ENCODE results near the gene TMEM101.
A peak's percentile ranks its signal among the peaks of the same experiment; 100 is the strongest.
"Not testable (repeated sequence)": the region's sequence is repeated elsewhere in the genome, so short reads cannot be mapped to it uniquely, and the experiment has no call there.

The TMEM101 gene
- 24.2 to 30.2 reads per million in 2 experiments for total RNA-seq

GRCh38 chr17:44014437-44015172, at the start of gene TMEM101:
Gene TMEM101, minus strand, starts transcription at chr17:44014963. Its CDS starts 11 bp downstream, at chr17:44014952.
- DNase-seq (ENCODE audit: low read depth) = peak; percentile 85

- DNase-seq (ENCODE audit: low read depth) = no peak
These were observed 49.2 kb upstream of the TMEM101 start for GRCh38 chr17:44063704-44064639.

- DNase-seq (ENCODE audit: low read depth) = no peak
These were observed 48.1 kb upstream of the TMEM101 start for GRCh38 chr17:44062871-44063270.

- no peak for DNase-seq (ENCODE audit: low read depth)
These were observed 46.7 kb upstream of the TMEM101 start for GRCh38 chr17:44061446-44061845.

- DNase-seq (ENCODE audit: low read depth) = no peak
These were observed 44.5 kb upstream of the TMEM101 start for GRCh38 chr17:44059101-44059892.

GRCh38 chr17:44053125-44053872, 38.5 kb upstream of the TMEM101 start:
- no peak for DNase-seq (ENCODE audit: low read depth)

GRCh38 chr17:44049294-44050060, 34.7 kb upstream of the TMEM101 start:
- no peak for DNase-seq (ENCODE audit: low read depth)

- DNase-seq (ENCODE audit: low read depth) = not testable (repeated sequence)
These were observed 32.1 kb upstream of the TMEM101 start for GRCh38 chr17:44046893-44047292.

GRCh38 chr17:44045486-44045885, 30.7 kb upstream of the TMEM101 start:
- DNase-seq (ENCODE audit: low read depth) = no peak

GRCh38 chr17:44044071-44044470, 29.3 kb upstream of the TMEM101 start:
- DNase-seq (ENCODE audit: low read depth) = no peak

- DNase-seq (ENCODE audit: low read depth) = no peak
These were observed 28.5 kb upstream of the TMEM101 start for GRCh38 chr17:44043272-44043696.

- no peak for DNase-seq (ENCODE audit: low read depth)
These were observed 25.3 kb upstream of the TMEM101 start for GRCh38 chr17:44039829-44040635.

GRCh38 chr17:44038604-44039011, 23.8 kb upstream of the TMEM101 start:
- DNase-seq (ENCODE audit: low read depth) = no peak

GRCh38 chr17:44037471-44037870, 22.7 kb upstream of the TMEM101 start:
- no peak for DNase-seq (ENCODE audit: low read depth)

- DNase-seq (ENCODE audit: low read depth) = not testable (repeated sequence)
These were observed 19.9 kb upstream of the TMEM101 start for GRCh38 chr17:44034688-44035087.

- DNase-seq (ENCODE audit: low read depth) = no peak
These were observed 19.2 kb upstream of the TMEM101 start for GRCh38 chr17:44033861-44034408.

- DNase-seq (ENCODE audit: low read depth) = no peak
These were observed 15.7 kb upstream of the TMEM101 start for GRCh38 chr17:44030482-44030881.

GRCh38 chr17:44029736-44030135, 15.0 kb upstream of the TMEM101 start:
- DNase-seq (ENCODE audit: low read depth) = no peak

GRCh38 chr17:44024853-44025252, 10.1 kb upstream of the TMEM101 start:
- DNase-seq (ENCODE audit: low read depth) = no peak

Measured in T follicular helper cell (primary cell).